ENCODE measurements around the gene NOL4L. TPM values are rescaled to one million over a fixed set of nuclear protein-coding genes. Genes with fewer than 3 reads are reported as not detected.
"Not testable (repeated sequence)": the region's sequence is repeated elsewhere in the genome, so short reads cannot be mapped to it uniquely, and the experiment has no call there.

Gene NOL4L
- polyA plus RNA-seq, 1 donor (not counting 4 experiments of a cell fraction or from before 2014, with no cell fraction given): 1.0 TPM

- no peaks in the 10 kb centered on the region for H3K4me1 ChIP-seq (ENCODE audit: control insufficient read depth, extremely low read depth, insufficient read depth, low read length)
- H3K27me3 ChIP-seq (ENCODE audit: control insufficient read depth, extremely low read depth, insufficient read depth, low read length): no peaks in the 10 kb centered on the region
- H3K9ac ChIP-seq (ENCODE audit: control insufficient read depth, extremely low read depth, insufficient read depth, low read length): no peak overlapping the region
- no peak overlapping the region for H3K27ac ChIP-seq (ENCODE audit: control insufficient read depth, insufficient read depth, low read length)
- no peaks in the 10 kb centered on the region for H4K20me1 ChIP-seq (ENCODE audit: control insufficient read depth, extremely low read depth, insufficient read depth, low read length)
- H3K4me2 ChIP-seq (ENCODE audit: control insufficient read depth, extremely low read depth, insufficient read depth, low read depth, low read length): no peak overlapping the region
- no peak overlapping the region for H3K4me3 ChIP-seq (ENCODE audit: control insufficient read depth in 2 of 3, extremely low read depth in 1 of 3, insufficient read depth in 2 of 3, low read depth in 1 of 3, low read length in 3 of 3)
- peaks cover 22% of the 10 kb centered on the region for H3K79me2 ChIP-seq (ENCODE audit: control insufficient read depth, insufficient read depth, low read length)
- no peaks in the 10 kb centered on the region for H3K9me1 ChIP-seq (ENCODE audit: control insufficient read depth, extremely low read depth, insufficient read depth, low read length)
- dilution Hi-C loops (cut with MboI; ENCODE audit: extremely low pct_ligation_motif_present, low sequenced_read_pairs): no loop called here
- TF ChIP-seq EZH2 (IDR thresholded peaks at IDR 0.05; ENCODE audit: low read length): no peak
- TF ChIP-seq CTCF (optimal IDR thresholded peaks at IDR 0.05 in 1 of 3, IDR thresholded peaks at IDR 0.05 in 1 of 3, conservative IDR thresholded peaks at IDR 0.05 in 1 of 3; ENCODE audit: extremely low read depth in 1 of 3, insufficient read depth in 2 of 3, low read length in 3 of 3): no peak
- no peak for FAIRE-seq
- no peak overlapping the region for H2AFZ ChIP-seq (ENCODE audit: control insufficient read depth, low read length)
- peaks cover 0 to 2% of the 10 kb centered on the region in 2 experiments for H3K36me3 ChIP-seq (ENCODE audit: control insufficient read depth in 2 of 2, extremely low read depth in 1 of 2, insufficient read depth in 2 of 2, low read length in 2 of 2)
- no peak for DNase-seq (ENCODE audit: low read depth, low spot score)
- no peaks in the 10 kb centered on the region for H3K9me3 ChIP-seq (ENCODE audit: control insufficient read depth, low read depth, low read length)
These were observed 173.0 kb downstream of the NOL4L start for GRCh38 chr20:32411955-32412706.

- H3K9me1 ChIP-seq (ENCODE audit: control insufficient read depth, extremely low read depth, insufficient read depth, low read length); H3K27me3 ChIP-seq (ENCODE audit: control insufficient read depth, extremely low read depth, insufficient read depth, low read length); H3K4me3 ChIP-seq (ENCODE audit: control insufficient read depth in 2 of 3, extremely low read depth in 1 of 3, insufficient read depth in 2 of 3, low read depth in 1 of 3, low read length in 3 of 3); H3K27ac ChIP-seq (ENCODE audit: control insufficient read depth, insufficient read depth, low read length); H3K9me3 ChIP-seq (ENCODE audit: control insufficient read depth, low read depth, low read length); H3K4me2 ChIP-seq (ENCODE audit: control insufficient read depth, extremely low read depth, insufficient read depth, low read depth, low read length); H3K9ac ChIP-seq (ENCODE audit: control insufficient read depth, extremely low read depth, insufficient read depth, low read length); H3K36me3 ChIP-seq (ENCODE audit: control insufficient read depth in 2 of 2, extremely low read depth in 1 of 2, insufficient read depth in 2 of 2, low read length in 2 of 2); dilution Hi-C loops (cut with MboI; ENCODE audit: extremely low pct_ligation_motif_present, low sequenced_read_pairs); H4K20me1 ChIP-seq (ENCODE audit: control insufficient read depth, extremely low read depth, insufficient read depth, low read length); DNase-seq (ENCODE audit: low read depth, low spot score); H3K4me1 ChIP-seq (ENCODE audit: control insufficient read depth, extremely low read depth, insufficient read depth, low read length); H2AFZ ChIP-seq (ENCODE audit: control insufficient read depth, low read length); FAIRE-seq: not testable (repeated sequence)
- H3K79me2 ChIP-seq (ENCODE audit: control insufficient read depth, insufficient read depth, low read length): peaks cover 22% of the 10 kb centered on the region
These were observed 177.9 kb downstream of the NOL4L start for GRCh38 chr20:32407131-32407750.

Measured in keratinocyte (primary cell).